LHCN-M2 (cell line): ENCODE measurements around the gene REXO2. TPM values are rescaled to one million over a fixed set of nuclear protein-coding genes. Genes with fewer than 3 reads are reported as not detected.

Experiments used
- DNase-seq: peaks from one replicate; pipeline ENCODE4 v3.0.0-alpha.2; 2012; ENCODE audit warnings: low read depth
- total RNA-seq: library from RNA; depleted of rRNA; stranded (reverse); fragments of >200 nt; gene quantifications from 2 replicates; pipeline ENCODE4 v1.2.3, GENCODE V29; 2014; rRNA removed

The REXO2 gene
- total RNA-seq, 1 experiment from 2014 or later = 177 TPM

DNA sequence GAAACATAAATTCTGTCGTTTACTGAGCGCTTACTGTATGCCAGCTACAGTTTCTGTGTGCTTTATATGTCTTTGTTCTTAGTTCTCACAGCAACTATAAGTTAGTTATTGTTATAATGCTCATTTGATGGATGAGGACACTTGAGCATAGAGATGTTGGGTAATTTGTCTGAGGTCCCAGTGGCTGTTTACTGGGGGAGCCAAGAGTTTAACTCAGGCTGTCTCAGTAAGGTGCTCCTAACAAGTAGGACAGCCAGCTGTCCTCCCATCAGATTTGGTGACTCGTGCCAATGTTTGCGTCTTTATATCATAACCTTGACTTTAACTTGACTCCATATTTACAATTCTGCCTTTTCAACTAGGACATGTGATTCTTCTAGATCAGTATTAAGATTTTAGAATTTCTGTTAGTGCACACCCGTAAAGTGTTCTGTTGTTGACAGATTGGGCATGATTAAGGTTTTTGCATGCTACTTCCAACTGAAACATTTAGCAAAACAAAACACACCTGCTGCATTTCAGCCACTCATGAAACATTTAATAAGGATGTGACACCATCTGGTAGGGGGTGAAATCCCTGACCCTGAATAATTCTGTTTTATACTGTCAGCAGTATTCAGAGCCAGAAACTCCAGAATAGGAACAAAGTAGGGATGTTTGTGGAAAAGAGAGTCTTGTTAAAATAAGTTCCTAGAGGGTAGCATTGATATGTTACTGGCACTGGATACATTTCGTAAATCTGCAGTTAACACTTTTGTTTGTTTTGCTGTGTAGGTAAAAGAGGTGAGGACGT lies 1.9 kb downstream of the REXO2 start:
- DNase-seq = peak; percentile 9

DNA sequence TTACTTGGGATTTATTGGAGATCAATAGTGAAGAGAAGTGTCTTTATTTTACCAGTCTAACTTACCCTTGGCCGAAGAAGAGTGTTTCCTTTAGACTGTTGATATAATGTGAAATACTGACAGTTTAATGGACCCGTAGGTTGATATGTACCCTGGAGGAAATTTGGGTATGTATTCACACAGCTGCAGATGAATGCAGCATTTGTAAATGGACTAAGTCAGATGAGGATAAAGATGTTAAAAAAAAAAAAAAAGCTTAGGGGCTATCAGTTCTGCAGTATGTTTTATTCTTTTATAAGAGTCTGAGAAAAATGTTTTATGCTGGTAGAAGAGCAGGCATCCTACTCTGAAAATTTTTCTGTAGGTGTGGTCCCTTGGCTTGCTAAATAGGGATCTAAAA lies 2.7 kb downstream of the REXO2 start:
- DNase-seq = no peak

DNA sequence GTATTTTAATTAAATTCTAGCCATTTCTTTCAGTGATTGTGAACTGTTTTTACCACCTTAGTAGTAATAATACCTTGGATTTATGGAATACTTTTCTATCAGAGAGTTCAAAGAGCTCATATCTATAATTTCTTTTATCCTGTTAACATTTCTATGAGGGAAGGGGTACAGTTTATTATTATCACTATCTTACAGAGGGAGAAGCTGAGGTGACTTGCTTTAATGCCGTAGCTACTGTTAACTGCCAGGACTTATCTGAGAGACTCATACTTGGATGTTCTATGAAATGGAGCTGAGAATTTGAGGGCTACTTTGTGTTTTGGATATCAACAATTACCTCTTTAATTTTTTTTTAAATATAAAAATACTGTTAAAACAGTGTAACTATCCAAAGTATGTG lies 3.3 kb downstream of the REXO2 start:
- DNase-seq = no peak

DNA sequence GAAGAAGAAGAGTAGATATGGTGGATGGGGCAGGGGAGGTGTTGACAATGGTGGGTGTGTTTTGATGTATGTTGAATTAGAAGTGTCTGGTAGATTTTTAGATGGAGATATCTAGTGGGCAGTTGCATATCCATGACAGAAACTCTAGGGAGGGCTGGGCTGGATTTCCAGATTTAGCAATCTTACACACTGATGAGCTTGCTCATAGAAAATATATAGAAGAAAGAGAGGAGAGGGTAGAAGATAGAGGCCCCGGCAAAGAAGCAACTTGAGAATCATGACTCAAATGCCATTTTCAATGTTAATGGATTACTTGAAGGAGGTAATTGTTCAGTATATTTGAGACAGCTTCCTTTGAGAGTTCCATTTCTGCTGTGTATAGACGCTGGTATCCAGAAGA lies 8.2 kb downstream of the REXO2 start:
- no peak for DNase-seq

DNA sequence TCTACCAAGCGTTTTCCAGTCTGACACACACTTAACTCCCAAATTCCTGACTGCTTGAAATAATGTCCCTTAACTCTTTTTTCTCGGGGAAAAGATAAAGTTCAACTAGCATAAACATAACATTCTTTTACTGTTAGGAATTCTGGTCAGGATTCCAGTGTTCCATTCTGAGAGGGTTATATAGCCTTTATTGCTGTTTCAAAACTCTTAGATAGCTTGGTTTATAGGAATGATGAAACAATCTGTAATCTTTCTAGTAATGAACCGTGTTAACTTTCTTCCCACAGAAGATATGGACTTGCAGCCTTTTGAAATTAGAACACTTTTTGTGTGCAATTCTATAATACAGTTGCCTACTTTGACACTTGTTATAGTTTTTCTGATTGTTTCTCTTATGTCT lies 8.6 kb downstream of the REXO2 start:
- DNase-seq = no peak

DNA sequence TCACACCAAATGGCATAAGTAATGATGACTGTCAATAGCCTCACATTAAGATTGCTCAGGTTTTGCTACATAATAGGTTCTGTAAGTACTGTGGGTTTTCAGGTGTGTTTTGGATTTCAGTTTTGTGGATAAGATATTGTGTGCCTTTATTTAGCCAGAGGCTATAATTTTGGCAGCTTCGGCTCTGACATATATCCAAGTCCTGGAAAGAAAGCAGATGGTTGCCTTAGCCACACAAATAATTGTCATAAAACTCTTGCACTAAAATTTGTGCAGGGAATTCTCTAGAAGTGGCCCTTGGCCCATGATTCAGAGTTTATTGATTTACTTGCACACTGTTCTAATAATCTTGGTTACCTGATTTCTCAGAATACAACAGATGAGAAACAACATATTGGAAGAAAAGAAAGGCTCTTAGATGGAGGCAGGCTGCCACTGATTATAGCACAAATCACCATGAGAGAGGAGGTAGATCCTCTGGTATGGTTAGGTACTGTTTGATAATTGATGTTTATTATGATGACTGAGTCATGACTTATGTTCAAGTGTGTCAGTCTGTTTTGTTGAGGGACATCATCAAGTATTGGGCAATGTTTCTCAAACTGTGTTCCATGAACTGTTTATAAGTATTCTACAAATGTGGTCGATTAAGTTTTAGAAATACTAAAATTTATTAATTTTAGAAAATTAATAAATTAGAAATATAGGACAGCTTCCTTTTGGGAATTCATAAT lies 9.6 kb downstream of the REXO2 start:
- DNase-seq = peak; percentile 7

DNA sequence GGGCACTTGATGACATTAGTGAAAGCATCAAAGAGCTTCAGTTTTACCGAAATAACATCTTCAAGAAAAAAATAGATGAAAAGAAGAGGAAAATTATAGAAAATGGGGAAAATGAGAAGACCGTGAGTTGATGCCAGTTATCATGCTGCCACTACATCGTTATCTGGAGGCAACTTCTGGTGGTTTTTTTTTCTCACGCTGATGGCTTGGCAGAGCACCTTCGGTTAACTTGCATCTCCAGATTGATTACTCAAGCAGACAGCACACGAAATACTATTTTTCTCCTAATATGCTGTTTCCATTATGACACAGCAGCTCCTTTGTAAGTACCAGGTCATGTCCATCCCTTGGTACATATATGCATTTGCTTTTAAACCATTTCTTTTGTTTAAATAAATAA lies 10.6 kb downstream of the REXO2 start:
- no peak for DNase-seq

DNA sequence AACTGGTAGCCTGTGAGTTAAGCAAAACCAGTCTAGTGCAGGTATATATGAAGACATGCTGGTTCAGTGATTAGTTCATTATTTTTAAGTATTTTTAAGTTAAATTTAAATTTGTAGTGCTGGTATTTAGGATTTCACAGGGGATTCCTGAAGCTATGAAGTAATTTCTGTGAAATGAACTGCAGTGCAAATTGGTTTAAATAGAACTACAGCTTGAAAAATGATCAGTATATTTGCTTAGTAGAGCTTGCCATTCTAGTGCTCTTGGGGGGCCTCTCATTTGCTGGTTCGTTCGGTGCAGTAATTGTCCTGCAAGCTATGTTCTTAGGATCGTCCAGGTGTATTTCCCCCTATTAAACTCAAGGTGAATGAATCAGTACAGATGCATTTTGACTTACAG lies 13.1 kb downstream of the REXO2 start:
- DNase-seq = no peak

DNA sequence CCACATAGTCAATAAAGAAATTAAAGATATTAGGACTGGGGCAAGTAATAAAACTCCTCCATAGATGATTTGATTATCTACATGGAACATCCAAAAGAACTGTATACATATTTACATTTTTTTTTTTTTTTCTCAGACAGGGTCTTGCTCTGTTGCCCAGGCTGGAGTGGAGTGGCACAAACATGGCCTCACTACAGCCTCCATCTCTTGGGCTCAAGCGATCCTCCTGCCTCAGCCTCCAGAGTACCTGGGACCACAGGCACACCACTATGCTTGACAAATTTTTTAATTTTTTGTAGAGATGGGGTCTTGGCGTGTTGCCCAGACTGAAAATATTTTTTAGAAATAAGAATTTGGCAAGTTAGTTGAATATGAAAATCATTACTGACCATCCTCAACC lies 24.7 kb downstream of the REXO2 start:
- no peak for DNase-seq

DNA sequence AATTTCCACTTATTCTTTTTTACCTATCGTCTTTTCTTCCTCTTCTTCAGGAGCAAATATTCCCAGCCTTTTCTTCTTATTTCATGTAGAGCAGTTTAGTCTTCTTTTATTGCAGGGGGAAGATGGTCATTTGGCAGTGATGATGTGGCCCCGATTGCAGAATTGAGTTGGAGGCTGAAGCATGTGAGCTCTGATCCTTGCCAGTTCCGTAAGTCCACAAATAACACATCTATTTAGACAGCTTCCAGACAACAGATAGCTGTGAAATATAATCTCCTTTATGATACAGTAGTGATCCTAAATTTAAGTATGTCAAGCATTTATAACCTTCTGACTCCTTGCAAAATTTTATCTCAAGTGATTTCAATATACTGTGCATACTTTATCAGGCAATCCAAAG lies 27.5 kb downstream of the REXO2 start:
- no peak for DNase-seq

DNA sequence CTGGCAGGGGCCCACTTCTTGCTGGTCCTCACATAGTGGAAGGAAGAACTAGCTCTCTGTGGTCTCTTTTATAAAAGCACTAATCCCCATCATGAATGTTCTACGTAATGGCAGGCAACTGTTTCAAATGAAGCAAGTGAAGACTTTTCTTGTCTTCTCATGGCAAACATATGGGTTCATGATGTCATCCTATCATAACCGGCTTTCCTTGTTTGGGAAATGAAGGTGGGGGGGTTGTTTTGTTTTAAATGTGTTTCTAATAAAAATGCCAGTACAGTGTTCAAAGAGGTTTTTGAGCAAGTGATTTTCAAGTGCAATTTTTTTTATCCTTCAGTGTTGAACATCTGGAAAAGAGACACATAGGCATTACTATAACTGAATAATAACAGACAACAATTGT lies 33.4 kb downstream of the REXO2 start:
- DNase-seq = no peak

DNA sequence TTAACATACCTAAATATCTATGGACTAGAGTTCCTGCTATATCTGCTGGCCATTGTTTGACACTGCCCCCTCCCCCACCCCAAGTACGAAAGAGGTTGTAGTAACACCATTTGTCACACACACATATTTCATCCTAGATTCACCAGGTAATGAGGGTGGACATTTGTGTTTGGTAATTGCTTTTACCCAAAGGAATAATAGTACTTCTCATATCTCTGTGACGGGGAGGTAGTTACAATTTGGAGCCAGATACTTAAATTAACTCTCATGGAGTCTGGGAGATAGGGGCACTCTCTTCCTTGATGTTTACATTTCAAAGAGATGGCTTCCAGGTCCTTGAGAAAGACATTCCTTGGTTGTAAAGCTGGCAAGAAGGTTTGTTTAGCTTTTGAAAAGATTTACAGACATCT lies 38.7 kb downstream of the REXO2 start:
- DNase-seq = no peak

DNA sequence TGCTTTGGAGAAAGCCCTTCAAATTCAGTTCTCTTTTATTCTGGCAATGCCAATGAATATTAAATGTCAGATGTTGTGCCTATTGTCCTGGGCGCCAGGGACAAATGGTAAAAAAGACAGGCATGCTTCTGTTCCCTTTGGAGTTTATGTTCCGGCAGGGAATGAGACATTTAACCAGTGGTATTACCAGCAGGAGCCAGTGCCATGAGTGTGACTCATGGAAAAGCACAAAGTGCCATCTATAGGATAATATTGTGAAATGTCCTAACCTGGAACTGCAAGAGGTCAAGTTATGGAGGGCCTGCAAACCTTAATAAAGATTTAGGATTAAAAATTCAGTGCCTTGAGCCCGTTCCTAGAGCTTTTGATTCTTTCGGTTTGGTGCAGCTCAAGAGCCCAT lies 39.5 kb downstream of the REXO2 start:
- peak; percentile 49 for DNase-seq

DNA sequence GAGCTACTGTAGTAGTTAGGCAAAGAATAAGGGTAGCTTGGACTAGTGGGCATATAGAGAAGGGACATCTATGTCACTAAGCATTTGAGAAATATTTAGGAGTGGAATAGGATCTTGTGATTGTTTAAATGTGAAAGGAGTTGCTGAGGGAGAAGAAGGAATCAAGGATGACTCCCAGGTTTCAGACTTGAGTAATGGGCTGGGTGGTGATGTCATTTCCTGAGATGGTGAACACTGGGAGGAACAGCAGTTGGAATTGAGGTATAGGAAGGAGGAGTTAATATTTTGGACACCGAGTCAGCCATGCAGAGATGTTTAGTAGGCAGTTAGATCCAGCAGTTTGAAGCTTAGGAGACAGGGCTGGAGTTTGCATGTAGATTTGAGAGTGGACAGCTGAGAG lies 40.1 kb downstream of the REXO2 start:
- DNase-seq = no peak

DNA sequence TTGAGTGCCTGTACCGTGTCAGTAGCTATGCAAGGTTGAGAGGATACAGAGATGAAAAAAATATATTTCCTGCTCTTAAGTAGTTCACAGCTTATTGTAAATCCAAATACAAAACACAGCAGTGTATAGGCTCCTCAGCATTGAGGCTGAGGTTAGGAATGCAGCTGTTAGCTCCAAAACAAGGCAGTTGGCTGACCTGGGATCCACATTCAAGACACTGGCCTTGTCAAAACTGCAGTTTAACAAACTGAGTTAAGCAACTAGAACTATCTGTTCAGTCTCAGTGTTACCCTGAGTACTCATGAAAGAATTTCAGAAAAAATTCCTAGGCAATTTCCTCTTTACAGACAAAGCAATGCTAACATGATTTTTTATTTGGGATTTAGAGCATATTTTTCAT lies 42.8 kb downstream of the REXO2 start:
- DNase-seq = no peak

DNA sequence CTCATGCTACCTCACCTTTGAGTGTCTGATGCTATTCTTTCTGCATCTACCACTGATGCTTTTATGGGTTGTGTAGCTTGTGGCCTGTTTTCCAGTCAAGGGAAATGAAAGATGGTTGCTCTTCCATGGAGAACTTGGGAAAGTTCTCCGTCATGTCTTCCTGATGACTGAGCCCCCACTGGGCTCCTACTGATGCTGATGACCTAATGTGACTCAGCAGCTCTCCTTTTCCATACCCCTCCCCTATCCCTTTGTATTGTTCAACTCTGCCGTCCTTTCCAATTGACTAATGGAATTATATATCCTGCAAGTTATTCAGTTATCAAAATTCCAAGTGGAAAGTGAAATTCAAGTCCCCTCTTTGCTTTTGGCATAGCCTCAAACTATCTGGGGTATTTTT lies 44.7 kb downstream of the REXO2 start:
- DNase-seq = no peak

DNA sequence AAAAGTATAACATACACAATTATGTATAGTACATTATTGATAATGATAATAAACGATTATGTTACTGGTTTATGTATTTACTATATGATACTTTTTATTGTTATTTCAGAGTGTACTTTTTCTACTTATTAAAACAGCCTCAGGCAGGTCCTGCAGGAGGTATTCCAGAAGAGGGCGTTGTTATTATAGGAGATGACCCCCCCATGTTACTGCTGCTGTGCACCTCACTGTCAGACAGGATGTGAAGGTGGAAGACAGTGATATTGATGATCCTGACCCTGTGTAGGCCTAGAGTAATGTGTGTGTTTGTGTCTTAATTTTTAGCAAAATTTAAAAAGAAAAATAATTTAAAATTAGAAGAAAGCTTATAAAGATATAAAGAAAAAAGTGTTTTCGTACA lies 57.6 kb downstream of the REXO2 start:
- no peak for DNase-seq

DNA sequence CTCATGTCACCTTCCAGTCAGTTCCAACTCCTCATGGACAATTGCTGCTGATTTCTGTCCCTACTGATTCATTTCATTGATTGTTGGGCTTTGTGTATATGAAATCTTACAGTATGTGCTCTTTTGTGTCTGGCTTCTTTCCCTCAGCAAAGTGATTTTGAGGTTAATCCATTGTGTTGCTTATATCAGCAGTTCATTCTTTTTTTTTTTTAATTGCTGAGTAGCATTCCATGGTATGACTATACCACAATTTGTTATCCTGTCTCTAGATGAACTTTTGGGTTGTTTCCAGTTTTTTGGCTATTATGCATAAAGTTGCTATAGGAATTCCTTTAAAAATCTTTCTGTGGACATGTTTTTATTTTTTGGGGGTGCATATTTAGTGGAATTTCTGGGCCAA lies 60.5 kb downstream of the REXO2 start:
- no peak for DNase-seq

Other genes with a start within 250 kb of the REXO2 start
- 759 and 1,139 TPM in 2 replicates for gene NNMT, start 143.1 kb upstream of the REXO2 start, total RNA-seq
- 1.9 and 6.0 TPM in 2 replicates for gene C11orf71, start 39.0 kb upstream of the REXO2 start, total RNA-seq
- gene RBM7, start 38.8 kb upstream of the REXO2 start, total RNA-seq = 20.5 and 28.2 TPM in 2 replicates
- not detected in 2 replicates for gene NXPE1, start 120.4 kb downstream of the REXO2 start, total RNA-seq
- gene NXPE4, start 156.3 kb downstream of the REXO2 start, total RNA-seq = not detected in 2 replicates
- gene NXPE2, start 239.1 kb downstream of the REXO2 start, total RNA-seq = 0.11 and 0.13 TPM in 2 replicates